ENCODE results near the gene UST.

GRCh38 chr6:148750838-148751792 is 4.3 kb downstream of the UST start:
- TF ChIP-seq CTCF (IDR thresholded peaks at IDR 0.05) (no peak), EZH2 (IDR thresholded peaks at IDR 0.05; ENCODE audit: borderline replicate concordance, insufficient read depth, low read depth, low read length, poor library complexity, severe bottlenecking) (no peak)
